Prostate gland (tissue), 2 donors: ENCODE results near the gene BOC.

ENCODE experiments used
- CTCF ChIP-seq, 4 experiments: fragments of 200-600 bp in 2 of 4; fragments of 450-650 bp in 2 of 4; sonication (generic) in 2 of 4; IDR thresholded peaks; 1 replicate in 3 of 4; 2 replicates in 1 of 4; pipeline ENCODE4 v1.5.1; 2016 to 2019; ENCODE audit warnings: antibody characterized with exemption in 4 of 4, mild to moderate bottlenecking in 2 of 4, moderate library complexity in 2 of 4
- POLR2A ChIP-seq: fragments of 450-650 bp; IDR thresholded peaks from one replicate; pipeline ENCODE4 v1.6.1; 2016; ENCODE audit warnings: antibody characterized with exemption, mild to moderate bottlenecking
- POLR2AphosphoS5 ChIP-seq: sonication (generic); formaldehyde crosslinking; IDR thresholded peaks from one replicate; pipeline ENCODE4 v1.6.1; 2017; ENCODE audit warnings: antibody characterized with exemption

GRCh38 chr3:113200946-113201345, 10.4 kb upstream of the BOC start:
- TF ChIP-seq CTCF (IDR thresholded peaks at IDR 0.05) (no peak), POLR2A (no peak), POLR2AphosphoS5 (no peak)
